NK-92 treated with Interleukin-12 subunit alpha and Interleukin-12 subunit beta, amount 100 ng/mL, for 24 hours (cell line): Measurements from ENCODE around the gene FLT1.

Source experiments
- DNase-seq: peaks from one replicate; lab custom pipeline; 2025; lab: John Stamatoyannopoulos, UW

Gene FLT1

DNA sequence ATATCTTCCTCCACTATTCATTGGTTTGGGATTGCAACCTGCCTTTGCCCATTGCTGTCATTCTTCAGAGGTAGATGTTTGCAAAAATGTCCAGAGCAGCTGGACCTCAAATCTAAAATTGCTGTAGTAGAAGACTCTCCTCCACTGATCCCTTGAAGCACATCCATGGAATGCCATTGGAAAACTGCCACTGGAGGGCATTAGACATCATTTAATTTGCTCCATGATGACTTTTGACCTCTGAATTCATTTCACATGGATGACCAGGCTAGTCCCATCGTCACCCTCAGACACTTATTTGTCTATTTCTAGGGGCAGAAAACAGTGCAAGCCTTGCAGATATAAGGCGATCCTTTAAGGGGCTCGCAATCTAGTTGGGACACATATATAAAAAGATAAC lies 33.9 kb upstream of the FLT1 start:
- DNase-seq: no peak

GRCh38 chr13:28528388-28528787 lies 33.5 kb upstream of the FLT1 start:
- DNase-seq: no peak

- no peak for DNase-seq
These were observed 32.7 kb upstream of the FLT1 start for GRCh38 chr13:28527629-28528028.

GRCh38 chr13:28526876-28527275 lies 31.9 kb upstream of the FLT1 start:
- no peak for DNase-seq

GRCh38 chr13:28522871-28523270 lies 27.9 kb upstream of the FLT1 start:
- no peak for DNase-seq

- DNase-seq: no peak
These were observed 18.8 kb upstream of the FLT1 start for GRCh38 chr13:28513745-28514144.

GRCh38 chr13:28510542-28510941 lies 15.6 kb upstream of the FLT1 start:
- DNase-seq: no peak

- no peak for DNase-seq
These were observed 15.1 kb upstream of the FLT1 start for GRCh38 chr13:28510066-28510465.

DNA sequence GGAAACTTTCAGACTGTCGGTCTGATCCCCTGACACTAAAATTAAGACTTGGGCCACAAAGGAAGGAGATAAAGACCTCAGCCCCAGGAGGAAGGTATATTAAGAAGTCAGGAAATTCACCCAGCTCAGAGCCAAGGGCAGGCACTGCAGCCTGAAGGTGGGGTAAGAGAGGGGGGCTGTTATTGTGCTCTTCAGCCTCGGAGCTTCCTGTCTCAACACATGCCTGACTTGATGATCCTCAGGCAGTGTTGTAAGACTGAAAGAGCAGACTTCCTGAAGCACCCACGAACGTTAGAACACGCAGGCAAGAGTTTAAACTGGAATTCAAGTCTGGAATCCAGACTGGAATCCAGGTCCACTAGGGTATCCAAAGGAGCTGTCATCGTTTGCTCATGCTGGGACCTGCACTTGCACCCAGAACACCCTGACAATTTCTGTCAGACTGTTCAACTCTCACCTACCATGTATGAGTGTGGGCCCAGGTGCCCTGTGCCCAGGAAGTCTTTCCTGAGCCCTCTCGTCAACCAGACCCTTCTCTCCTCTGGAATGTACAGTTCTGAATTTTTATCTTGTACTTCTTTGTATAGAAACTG lies 10.7 kb upstream of the FLT1 start:
- DNase-seq: no peak

DNA sequence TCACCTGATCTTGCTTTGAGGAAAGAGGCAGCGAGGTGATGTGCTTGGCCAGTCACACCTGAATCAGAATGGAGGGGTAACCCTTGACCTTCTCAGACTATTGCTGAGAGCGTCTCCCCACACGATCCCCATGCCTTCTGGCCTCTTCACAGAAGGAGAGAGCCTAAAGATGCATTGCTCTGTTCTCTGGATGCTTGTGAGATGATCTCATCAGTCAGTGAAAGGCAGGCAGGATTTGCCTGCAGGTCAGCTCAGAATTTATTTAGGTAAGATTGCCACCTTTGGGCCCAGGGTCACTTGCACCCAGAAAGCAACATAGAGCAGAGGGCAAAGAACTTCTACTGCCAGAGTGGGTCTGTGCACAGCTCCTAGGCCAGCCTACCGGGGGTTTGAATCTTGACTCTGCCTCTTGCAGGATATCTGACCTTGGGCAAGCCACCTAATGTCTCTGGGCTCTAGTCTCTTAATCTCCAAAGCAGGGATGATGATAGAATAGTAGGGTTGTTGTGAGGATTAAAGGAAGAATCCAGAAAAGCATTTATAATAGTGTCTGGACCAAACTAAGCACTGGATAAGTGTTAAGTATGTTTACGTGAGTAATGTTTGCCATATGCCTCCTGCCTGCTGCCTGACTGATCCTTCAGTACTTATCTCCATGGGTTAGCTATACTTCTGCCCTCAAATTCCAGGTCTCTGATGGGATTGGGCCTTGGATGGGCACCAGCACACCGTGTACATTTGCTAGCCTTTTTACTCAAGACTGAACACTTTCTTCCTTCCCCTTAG lies 8.4 kb upstream of the FLT1 start:
- no peak for DNase-seq

GRCh38 chr13:28501547-28501946 lies 6.6 kb upstream of the FLT1 start:
- DNase-seq: no peak

- DNase-seq: no peak
These were observed 4.7 kb upstream of the FLT1 start for GRCh38 chr13:28499609-28500008.

- no peak for DNase-seq
These were observed 3.7 kb upstream of the FLT1 start for GRCh38 chr13:28498481-28499115.

DNA sequence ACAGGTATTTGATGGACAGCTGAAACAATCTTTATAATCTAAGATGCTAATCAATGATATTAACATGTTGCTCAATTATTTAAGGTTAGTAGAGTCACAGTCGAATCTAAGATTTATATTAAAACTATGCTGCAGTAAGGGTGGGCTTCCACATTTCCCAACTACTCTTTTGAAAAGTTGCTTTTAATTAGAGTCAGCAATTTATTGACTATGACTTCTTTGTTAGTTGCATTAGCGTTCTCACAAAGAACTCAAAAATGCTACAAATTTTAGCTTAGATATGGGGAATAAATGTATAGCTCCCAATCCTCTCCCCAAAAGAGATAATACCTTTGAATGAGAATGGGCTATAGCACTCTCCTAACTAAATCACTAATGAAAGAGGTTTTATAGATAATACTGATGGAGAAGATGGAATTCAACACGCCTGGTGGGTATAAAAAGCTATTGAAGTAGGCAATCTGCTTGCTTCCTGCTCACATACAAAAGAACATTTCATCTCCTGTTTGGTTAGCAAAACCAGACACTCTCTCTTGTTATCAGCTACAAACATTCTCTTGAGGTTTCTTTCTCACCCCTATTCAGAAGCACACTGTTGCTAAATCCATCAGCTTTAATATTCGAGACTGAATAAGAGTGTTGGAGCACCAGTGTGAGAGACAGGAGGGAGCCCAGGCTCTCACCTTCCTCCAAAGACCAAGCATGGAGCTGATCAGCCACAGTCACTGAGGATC lies 2.4 kb upstream of the FLT1 start:
- DNase-seq: no peak

DNA sequence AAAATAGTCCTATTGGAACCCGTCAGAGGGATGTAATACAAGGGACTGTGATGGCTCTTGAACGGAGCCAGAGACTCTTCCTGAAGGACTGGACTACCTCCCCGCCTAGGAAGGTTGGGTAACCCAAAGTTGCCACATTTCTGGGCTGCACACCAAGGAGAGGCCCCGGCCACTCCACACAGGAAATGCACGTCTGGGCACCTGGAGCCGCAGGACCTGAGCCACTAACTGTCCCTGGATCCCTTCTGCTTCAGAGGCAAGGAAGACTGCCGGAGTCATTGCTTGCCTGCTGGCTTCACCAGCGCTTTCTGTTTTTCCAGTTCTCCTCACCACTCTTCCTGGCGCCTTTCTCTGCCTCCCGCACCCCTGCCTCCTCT lies 1.2 kb upstream of the FLT1 start:
- DNase-seq: no peak

DNA sequence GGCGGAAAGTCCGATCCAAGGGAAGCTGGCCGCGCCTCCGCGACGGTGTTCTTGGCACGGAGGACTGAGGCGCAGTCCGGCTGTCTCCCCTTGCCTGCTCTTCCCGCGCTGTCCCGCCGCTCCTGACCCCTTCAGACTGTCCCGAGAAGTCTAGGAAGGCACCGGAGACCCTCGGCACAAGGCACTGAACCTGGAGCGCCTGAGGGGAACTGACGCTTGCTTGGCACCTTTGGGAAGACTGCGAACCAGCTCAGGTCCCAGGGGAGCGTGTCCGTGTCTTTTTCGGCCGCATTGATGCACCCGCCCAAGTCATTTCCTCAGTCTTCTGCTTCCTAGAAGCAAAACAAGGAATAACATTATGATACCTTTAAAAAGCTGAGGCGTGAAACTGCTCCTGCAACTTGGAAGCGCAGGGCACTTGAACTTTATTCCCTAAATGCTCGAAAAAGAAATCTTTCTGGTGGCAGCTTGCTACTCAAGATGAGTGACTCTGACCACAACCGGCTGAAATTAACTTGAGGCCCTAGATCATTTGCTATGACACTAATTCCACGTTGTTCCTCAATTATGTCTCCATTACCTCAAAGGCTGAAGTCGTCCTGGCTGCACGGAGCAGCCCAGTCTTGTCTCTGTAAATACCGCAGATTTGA lies 735 bp upstream of the FLT1 start:
- DNase-seq: no peak

DNA sequence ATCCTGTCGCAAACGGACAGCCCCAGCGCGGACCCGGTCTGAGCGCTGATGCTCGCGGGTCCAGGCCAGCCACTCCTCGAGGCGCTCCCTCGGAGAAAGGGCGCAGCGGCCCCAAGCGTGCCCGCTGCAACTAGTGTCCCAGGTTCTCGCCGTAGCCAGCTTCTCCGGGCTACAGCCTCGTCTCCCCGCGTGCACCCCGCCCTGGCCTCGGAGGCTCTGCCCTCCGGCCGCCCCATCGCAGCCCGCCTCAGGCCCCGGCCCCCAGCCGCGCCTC lies 487 bp downstream of the FLT1 start:
- DNase-seq: no peak

- no peak for DNase-seq
These were observed 1.0 kb downstream of the FLT1 start for GRCh38 chr13:28493740-28494503.

DNA sequence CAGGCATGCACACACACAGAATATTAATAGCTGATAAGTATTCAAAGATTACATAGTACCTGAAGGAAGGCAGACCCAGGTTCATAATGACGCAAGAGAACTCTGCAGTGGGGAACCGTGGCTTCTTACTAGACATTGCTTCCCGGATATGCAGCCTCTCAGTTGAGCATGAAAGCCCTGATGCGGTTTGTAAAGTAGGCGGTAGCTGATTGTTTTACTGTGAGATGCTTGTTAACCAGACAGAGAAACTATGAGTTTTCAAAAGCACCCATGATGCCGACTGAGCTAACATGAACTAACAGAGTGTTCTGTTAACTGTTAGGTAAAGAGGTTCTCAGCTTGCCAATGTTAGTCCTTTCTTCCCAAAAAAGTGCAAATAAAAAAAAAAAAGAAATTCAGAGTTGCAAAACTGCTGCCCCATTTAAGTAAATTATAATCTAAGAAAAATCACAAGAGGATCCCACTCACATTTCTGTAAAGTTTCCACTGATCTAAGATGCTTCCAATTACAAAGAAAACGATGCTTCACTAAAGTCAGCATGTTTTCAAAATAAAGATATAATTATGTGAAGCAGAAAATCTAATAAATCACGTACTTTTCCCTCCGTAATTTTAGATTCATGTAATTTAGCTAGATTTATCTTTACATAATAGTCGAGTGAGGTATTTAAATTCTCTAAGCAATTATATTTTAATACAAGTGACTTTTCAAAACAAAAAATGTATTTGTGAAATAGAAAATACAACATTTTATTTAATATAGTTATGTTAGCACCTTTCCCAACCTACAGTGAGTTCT lies 2.2 kb downstream of the FLT1 start:
- peak; percentile 41 for DNase-seq

DNA sequence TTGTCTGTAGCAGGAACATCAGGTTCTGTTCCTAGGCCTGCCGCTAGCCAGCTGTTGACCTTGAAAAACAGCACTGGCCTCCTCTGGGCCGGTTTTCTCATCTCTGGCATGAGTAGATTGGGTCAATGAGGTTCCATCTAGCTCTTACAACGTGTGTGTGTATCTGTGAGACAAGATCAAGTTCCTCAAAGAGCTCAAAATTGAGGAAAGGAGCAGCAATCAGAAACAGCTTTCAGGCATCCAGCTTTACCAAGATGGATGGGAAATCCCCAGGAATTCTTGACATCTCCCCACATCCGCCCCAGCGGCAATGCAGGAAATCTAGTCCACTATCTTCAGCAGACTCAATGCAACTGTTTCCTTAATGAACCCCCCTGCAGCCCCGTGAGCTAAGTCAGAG lies 4.9 kb downstream of the FLT1 start:
- no peak for DNase-seq

- no peak for DNase-seq
These were observed 5.4 kb downstream of the FLT1 start for GRCh38 chr13:28489524-28489931.
